SIG-M5 treated with dmso at 0.1 percent for 504 hours (cell line): ENCODE results near the gene C20orf204.
A peak's percentile ranks its signal among the peaks of the same experiment; 100 is the strongest.

Experiments used
- DNase-seq: peaks from one replicate; lab custom pipeline; 2025; ENCODE audit not compliant: unreplicated experiment; lab: John Stamatoyannopoulos, UW

Gene C20orf204

DNA sequence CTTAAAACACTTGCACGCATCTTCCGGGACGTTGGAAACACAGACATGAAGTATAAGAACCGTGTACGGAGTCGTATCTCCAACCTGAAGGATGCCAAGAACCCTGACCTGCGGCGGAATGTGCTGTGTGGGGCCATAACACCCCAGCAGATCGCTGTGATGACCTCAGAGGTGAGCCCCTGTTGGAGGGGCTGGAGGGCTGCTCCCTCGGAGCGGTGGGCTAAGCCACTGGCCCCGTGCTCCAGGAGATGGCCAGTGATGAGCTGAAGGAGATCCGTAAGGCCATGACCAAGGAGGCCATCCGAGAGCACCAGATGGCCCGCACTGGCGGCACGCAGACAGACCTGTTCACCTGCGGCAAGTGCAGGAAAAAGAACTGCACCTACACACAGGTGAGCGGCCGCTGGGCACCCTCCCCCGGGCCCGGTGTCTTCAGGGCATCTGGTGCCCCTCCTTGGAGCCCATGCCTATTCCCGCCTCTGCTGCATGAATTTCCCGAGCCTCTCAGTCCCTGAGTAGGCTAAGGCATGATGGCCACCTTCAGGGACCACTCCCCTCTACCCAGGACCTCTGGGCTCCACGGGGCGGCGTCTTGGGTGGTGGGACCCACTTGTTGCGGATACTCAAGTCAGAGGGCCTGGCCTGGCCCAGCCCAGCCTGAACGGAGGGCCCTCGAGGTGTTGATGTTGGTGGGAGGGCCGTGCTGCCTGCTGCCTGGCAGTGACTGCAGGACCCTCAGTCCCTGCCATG is 34.4 kb downstream of the C20orf204 start:
- no peak for DNase-seq

DNA sequence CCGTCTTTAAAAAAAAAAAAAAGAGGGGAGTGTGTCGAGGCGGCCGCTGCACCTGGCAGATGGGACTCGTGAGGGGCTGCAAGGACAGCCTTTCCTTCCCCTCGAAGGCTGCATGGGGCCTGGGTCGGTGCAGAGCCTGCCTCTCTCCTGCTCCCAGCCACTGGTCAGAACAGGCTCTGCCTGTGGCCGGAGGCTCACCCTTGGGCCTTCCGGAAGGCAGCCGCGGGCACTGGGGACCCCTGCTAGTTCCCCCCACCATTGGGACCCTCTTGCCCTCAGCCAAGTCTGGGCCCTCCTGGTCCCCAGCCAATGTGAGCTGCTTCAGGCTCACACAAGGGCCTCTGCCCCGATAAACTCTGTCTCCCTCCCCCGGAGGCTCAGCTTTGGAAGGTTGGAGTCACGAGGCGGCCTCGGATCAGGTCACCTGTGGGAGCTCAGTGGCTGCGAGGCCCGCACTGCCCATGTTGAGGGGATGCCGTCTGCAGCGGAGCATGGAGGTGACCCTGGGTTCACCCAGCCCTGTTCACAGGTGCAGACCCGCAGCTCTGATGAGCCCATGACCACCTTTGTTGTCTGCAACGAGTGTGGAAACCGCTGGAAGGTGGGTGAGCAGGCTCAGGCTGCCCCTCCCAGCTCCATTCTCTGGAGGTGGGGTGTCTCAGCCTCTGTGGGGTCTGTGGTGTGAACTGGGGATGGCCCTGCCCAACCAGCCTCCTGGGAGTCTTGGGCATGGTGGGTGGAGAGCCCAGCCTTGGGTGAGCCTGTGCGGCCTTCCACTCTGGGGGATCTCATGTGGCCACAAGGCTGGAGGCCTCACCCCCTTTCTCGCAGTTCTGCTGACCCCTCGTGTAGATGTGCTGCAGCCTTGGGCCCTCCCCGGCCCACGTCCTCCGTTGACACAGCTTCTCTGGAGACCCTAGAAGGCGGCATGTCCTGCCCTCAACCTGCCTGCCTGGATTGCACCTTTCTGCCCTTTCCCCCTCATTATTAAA is 35.7 kb downstream of the C20orf204 start:
- DNase-seq = no peak

- no peak for DNase-seq
Measured at GRCh38 chr20:64072498-64073063, 36.6 kb downstream of the C20orf204 start.

- DNase-seq = no peak
Measured at GRCh38 chr20:64073476-64074183, 37.6 kb downstream of the C20orf204 start.

DNA sequence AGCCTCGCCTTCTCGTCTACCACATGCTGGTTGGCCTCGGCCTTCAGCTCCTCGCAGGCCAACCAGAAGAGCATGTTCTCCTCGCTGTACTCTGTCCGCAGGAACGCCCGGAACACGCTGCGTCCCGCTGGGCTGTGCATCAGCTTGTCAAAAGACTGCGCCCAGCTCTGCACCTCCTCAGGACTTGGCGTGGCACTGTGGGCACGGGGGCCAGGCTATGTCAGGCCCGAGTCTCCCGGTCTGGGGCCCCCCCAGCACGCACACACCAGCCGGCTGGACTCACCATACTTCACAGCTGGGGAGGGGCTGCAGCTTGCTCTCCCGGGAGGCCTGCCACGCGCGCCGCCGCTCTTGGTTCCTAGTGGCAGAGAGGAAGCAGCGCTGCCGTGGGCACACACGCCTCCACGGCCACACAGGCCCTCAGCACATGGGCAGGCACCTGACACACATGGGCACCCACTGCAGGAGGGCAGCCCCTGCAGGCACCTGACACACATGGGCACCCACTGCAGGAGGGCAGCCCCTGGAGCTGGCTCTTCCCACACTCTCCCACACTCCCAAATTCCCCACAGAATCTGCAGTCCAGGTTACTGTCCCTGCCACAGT is 38.3 kb downstream of the C20orf204 start:
- DNase-seq = no peak

DNA sequence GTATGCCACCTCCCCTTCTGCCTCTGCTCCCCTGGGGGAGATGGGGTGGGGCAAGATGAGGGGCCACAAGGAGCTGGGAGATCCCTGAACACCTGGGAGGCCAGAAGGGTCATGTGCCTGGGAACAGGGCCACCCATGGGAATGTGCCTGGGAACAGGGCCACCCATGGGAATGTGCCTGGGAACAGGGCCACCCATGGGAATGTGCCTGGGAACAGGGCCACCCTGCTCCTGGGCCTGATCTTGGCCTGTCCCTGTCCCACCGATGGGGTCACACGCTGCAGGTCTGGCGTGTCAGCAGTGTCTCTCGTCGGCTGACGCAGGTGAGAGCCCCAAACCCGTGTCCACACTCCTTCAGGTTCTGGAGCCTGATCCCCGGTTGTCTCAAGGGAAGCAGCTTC is 39.0 kb downstream of the C20orf204 start:
- DNase-seq = no peak

GRCh38 chr20:64075556-64075955 is 39.6 kb downstream of the C20orf204 start:
- DNase-seq = no peak

DNA sequence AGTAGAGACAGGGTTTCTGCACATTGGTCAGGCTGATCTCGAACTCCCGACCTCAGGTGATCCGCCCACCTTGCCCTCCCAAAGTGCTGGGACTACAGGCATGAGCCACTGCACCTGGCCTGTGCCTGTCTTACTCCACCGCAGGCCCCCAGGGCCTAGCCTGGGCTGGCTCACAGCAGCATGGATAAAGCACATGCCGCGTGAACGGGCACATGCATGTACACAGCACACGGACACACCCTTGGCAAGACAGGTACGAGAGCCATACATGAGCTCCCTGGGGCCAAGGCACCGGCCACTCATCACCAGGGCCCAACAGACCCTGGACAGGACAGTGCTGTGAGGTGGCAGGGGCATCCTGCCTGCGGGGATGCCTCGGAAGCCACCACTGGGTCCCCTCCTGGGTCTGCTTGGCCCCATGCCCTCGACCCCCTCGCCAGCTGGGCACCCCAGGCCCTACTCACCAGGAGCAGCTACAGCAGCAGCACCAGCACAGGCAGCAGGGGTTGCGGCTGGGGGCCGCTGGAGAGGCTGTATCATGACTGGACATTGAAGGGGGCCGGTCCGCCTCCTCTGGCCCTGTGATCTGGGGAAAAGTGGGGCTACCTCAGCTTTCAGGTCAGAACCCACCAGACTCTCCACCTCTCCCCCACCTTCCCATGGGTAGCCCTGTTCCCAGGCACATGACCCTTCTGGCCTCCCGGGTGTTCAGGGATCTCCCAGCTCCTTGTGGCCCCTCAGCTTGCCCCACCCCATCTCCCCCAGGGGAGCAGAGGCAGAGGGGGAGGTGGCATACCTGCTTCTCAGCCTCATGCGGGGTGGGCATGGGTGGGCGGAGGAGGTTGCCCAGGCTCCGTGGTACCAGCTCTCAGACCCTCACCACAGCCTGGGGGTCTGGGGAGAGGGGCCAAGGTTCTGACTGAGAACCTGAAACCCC is 40.3 kb downstream of the C20orf204 start:
- DNase-seq = no peak

DNA sequence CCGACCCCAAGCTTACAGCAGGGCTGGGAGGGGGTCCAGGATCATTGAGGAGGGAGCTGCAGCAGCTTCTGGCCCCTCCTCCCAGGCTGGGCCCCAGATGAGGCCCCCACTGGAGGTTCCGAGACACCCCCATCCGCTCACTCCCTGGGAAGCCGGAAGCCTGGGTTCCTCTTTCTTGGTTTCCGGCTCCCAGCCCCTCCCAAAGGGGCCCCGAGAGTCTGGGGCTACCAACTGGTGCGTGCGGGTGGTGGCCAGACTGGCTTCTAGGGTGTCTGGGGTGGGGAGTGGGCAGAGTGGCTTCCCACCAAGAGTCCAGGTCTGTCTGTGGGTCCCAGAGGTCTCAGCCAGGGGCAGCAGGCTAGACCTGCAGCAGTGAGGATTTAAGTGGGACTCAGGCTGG is 41.1 kb downstream of the C20orf204 start:
- peak; percentile 91 for DNase-seq

DNA sequence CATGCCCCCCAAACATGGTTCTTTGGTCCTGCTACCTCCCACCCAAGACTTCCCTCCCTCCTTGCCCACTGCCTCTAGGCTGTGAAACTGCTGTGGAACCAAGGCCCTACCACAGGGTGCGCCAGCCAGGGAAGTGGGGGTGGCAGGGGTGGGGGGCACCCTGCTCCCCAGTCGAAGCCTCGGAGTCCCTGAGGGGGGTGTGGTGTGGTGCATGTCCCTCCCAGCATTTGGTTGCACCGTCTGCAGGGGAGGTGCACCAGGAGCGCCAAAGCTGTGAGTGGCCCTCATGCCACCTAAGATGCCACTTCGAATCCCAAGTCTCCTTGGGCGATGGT is 41.5 kb downstream of the C20orf204 start:
- no peak for DNase-seq

GRCh38 chr20:64077876-64078551 is 42.0 kb downstream of the C20orf204 start:
- DNase-seq = peak; percentile 82

GRCh38 chr20:64078934-64079272 is 42.9 kb downstream of the C20orf204 start:
- DNase-seq = no peak

DNA sequence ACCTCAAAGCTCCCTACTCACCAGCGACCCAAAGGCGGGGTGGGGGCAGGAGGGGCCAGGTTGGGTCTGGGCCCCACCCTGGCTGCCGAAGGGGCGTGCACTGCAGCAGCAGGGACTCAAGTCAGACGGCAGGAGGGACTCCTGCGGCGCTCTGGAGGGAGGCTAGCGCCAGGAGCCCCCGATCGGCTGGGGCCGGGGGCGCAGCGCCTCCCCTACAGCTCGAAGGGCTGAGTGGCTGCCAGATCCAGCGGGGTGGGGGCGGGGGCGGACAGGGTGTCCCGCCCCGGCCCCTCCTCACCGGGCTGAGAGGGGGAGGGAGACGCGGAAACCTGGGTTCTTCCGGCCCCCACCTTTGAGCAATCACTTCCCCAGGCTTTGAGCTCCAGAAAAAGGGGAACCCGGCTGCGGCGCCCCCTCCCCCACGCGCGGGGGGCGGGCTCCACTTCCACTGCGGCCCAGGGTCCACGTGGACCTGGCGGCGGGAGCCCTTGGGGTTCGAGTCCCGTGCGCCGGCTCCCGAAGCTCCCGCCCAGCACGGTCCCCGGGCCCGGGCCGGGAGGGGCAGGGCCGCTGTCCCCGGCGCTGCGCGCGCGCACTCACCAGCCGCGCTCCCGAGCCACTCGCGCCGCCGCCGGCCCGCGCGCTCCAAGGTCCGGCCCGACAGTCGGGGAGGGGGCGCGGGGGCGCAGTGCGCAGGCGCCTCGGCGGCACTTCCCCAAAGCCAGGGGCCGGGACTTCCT is 43.5 kb downstream of the C20orf204 start, which contains the start of gene RGS19:
Gene RGS19, minus strand, starts transcription at position 246 of the 740 bp plus-strand sequence. CDS start 2,632 bp downstream, outside the sequence.
- peak; percentile 96 for DNase-seq

GRCh38 chr20:64080013-64080812 is 44.2 kb downstream of the C20orf204 start, which contains the start of gene OPRL1:
Gene OPRL1, plus strand, starts transcription at chr20:64080082. Its CDS starts 12,639 bp downstream, at chr20:64092721.
- DNase-seq = peak; percentile 64

DNA sequence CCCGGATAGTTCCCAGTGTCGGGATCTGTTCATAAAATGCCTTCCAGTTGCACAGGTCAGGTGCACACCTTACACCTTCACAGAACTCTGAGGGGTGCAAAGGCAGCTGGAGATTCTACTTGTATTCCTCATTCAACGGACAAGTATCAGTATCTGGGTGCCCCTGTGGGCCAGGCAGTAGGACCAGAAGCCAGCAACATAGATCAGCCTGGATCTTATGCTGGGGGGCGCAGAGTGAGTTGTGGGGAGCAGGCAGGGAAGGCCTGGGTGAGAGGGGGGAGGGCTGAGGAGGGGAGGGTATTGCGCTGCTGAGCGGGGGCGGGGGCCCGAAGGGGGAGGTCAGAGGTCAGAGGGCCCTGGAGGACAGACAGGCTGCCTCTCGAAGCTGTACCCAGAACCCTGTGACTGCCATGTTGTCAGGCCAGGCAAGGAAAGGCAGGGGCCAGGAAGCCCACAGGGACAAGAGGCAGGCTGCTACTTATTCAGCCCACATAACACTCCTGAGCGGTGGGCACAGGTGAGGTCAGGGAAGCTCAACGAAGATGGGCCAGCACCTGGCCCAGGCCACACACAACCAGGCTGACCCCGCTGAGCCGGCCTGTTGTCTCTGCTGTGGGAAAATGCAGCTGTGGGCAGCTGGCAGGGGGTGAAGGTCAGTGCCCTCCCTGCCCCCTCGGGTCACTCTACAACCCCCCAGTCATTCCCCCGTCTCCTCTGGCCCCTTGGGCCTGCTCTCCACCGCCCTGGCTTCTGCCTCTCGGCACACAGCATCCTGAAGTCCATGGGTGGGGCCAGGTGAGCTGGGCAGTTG is 45.0 kb downstream of the C20orf204 start:
- DNase-seq = no peak

DNA sequence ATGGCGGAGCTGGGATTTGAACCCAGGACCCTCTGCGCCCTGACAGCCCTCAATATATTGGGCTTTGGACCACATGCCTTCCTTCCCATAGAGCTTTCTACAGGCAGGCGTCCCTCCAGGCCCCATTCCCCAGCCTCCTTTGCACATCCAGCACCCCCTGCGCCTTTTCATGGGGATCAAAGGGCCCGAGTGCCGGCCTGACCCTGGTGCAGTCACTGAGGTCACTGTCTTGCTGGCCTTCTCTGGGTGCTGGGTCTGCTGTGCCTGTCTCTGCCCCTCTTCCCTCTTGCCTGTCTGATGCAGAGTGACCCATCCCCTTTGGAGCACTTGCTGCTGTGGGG is 45.6 kb downstream of the C20orf204 start:
- no peak for DNase-seq
